Endodermal cell (in vitro differentiated cells): ENCODE measurements around the gene TFPT. TPM values are rescaled to one million over a fixed set of nuclear protein-coding genes. Genes with fewer than 3 reads are reported as not detected.

Source experiments
- DNase-seq: peaks from one replicate; pipeline ENCODE4 v3.0.0-alpha.2; 2017
- H3K27ac ChIP-seq: 2 replicates; pipeline ENCODE4 v1.5.1; 2013; ENCODE audit warnings: mild to moderate bottlenecking, low read depth, low read length, moderate library complexity
- H3K27me3 ChIP-seq: 2 replicates; pipeline ENCODE4 v1.6.1; 2013; ENCODE audit warnings: mild to moderate bottlenecking, low read length, moderate library complexity; ENCODE audit not compliant: insufficient read depth, control insufficient read depth, poor library complexity, severe bottlenecking
- H3K36me3 ChIP-seq: 2 replicates; pipeline ENCODE4 v1.7.0; 2013; ENCODE audit warnings: mild to moderate bottlenecking, low read length, moderate library complexity; ENCODE audit not compliant: control insufficient read depth, insufficient read depth
- H3K4me1 ChIP-seq: one replicate; pipeline ENCODE4 v1.7.0; 2013; ENCODE audit warnings: low read length; ENCODE audit not compliant: control insufficient read depth, insufficient read depth
- H3K4me3 ChIP-seq: 2 replicates; pipeline ENCODE4 v1.5.1; 2013; ENCODE audit warnings: mild to moderate bottlenecking, low read length, moderate library complexity
- H3K9ac ChIP-seq: 2 replicates; pipeline ENCODE4 v1.6.1; 2013; ENCODE audit warnings: mild to moderate bottlenecking, low read length, moderate library complexity; ENCODE audit not compliant: poor library complexity, severe bottlenecking; ENCODE audit errors: extremely low read depth
- H3K9me3 ChIP-seq: 2 replicates; pipeline ENCODE4 v1.6.1; 2013; ENCODE audit warnings: mild to moderate bottlenecking, low read length, moderate library complexity; ENCODE audit not compliant: control insufficient read depth
- H3K27ac Mint-ChIP-seq: 2 replicates; pipeline ENCODE4 v1.8.0; 2020; ENCODE audit warnings: mixed read lengths
- H3K27me3 Mint-ChIP-seq: 2 replicates; pipeline ENCODE4 v1.8.0; 2021; ENCODE audit warnings: mild to moderate bottlenecking, mixed read lengths; ENCODE audit not compliant: insufficient read depth
- H3K36me3 Mint-ChIP-seq: 2 replicates; pipeline ENCODE4 v1.8.0; 2020; ENCODE audit warnings: low read depth, mixed read lengths
- H3K4me1 Mint-ChIP-seq: 2 replicates; pipeline ENCODE4 v1.8.0; 2020; ENCODE audit warnings: mixed read lengths
- H3K4me3 Mint-ChIP-seq: 2 replicates; pipeline ENCODE4 v1.8.0; 2020; ENCODE audit warnings: mild to moderate bottlenecking, moderate library complexity, mixed read lengths
- H3K9me3 Mint-ChIP-seq: 2 replicates; pipeline ENCODE4 v1.8.0; 2020; ENCODE audit warnings: mild to moderate bottlenecking, mixed read lengths
- CTCF ChIP-seq: fragments of 200-600 bp; sonication (generic); conservative IDR thresholded peaks from 2 replicates; pipeline ENCODE4 v1.5.0; 2021; ENCODE audit warnings: antibody characterized with exemption, mild to moderate bottlenecking
- WGBS, 2 experiments: methylation state at CpG; one replicate each; pipeline versions ENCODE4 v1.1.5 to v1.1.7; 2013; ENCODE audit warnings: missing lambda C conversion rate in 2 of 2, mixed read lengths in 1 of 2; ENCODE audit not compliant: insufficient coverage in 1 of 2, insufficient read length in 1 of 2; 5-methylcytosine and 5-hydroxymethylcytosine counted together
- total RNA-seq, 2 donors: library from RNA; stranded (reverse); fragmentation: NEBNext Ultra II Directional in 1 of 2; extraction: Animal tissue kit (Norgen Biotek cat#: 25700) in 1 of 2; gene quantifications; 2 replicates in 1 of 2; 3 replicates in 1 of 2; pipeline ENCODE4 v1.2.1, GENCODE V29; 2021

TFPT gene
- total RNA-seq, 2 donors from 2014 or later = 19.5 to 21.6 TPM

GRCh38 chr19:54152878-54153524, 37.5 kb upstream of the TFPT start:
- Mint-ChIP-seq H3K36me3 (peaks cover 69% of the 10 kb centered on the region), H3K27me3 (no peaks in the 10 kb centered on the region), H3K4me3 (no peak overlapping the region), H3K4me1 (no peaks in the 10 kb centered on the region), H3K9me3 (no peaks in the 10 kb centered on the region), H3K27ac (no peak overlapping the region)
- H3K9me3 ChIP-seq = no peaks in the 10 kb centered on the region
- no peaks in the 10 kb centered on the region for H3K4me1 ChIP-seq
- 96% methylated on average over 9 to 25 of the region's 25 CpGs for WGBS, 2 experiments
- TF ChIP-seq CTCF = no peak
- H3K9ac ChIP-seq = no peak overlapping the region
- no peak overlapping the region for H3K4me3 ChIP-seq
- H3K27ac ChIP-seq = no peak overlapping the region
- DNase-seq = no peak
- peaks cover 81% of the 10 kb centered on the region for H3K36me3 ChIP-seq
- no peaks in the 10 kb centered on the region for H3K27me3 ChIP-seq

- Mint-ChIP-seq H3K4me3 (no peak overlapping the region), H3K9me3 (no peaks in the 10 kb centered on the region), H3K36me3 (peaks cover 70% of the 10 kb centered on the region), H3K4me1 (no peaks in the 10 kb centered on the region), H3K27me3 (no peaks in the 10 kb centered on the region), H3K27ac (no peak overlapping the region)
- H3K9me3 ChIP-seq = no peaks in the 10 kb centered on the region
- no peak overlapping the region for H3K27ac ChIP-seq
- H3K4me1 ChIP-seq = no peaks in the 10 kb centered on the region
- H3K4me3 ChIP-seq = no peak overlapping the region
- no peak for DNase-seq
- WGBS, 2 experiments = 94 to 97% methylated on average over 6 to 12 of the region's 12 CpGs
- H3K36me3 ChIP-seq = peaks cover 87% of the 10 kb centered on the region
- no peak for TF ChIP-seq CTCF
- H3K27me3 ChIP-seq = no peaks in the 10 kb centered on the region
- H3K9ac ChIP-seq = no peak overlapping the region
Observed at GRCh38 chr19:54152267-54152666, 36.8 kb upstream of the TFPT start.

- no peaks in the 10 kb centered on the region for H3K4me1 Mint-ChIP-seq
- H3K27ac Mint-ChIP-seq = no peak overlapping the region
- 94 to 97% methylated on average over 20 to 23 of the region's 23 CpGs for WGBS, 2 experiments
- no peak overlapping the region for H3K4me3 ChIP-seq
- H3K4me3 Mint-ChIP-seq = no peak overlapping the region
- no peaks in the 10 kb centered on the region for H3K27me3 ChIP-seq
- peaks cover 89% of the 10 kb centered on the region for H3K36me3 ChIP-seq
- H3K4me1 ChIP-seq = no peaks in the 10 kb centered on the region
- H3K9me3 ChIP-seq = no peaks in the 10 kb centered on the region
- no peak overlapping the region for H3K27ac ChIP-seq
- TF ChIP-seq CTCF = no peak
- H3K36me3 Mint-ChIP-seq = peaks cover 74% of the 10 kb centered on the region
- H3K9me3 Mint-ChIP-seq = no peaks in the 10 kb centered on the region
- H3K9ac ChIP-seq = no peak overlapping the region
- no peak for DNase-seq
- no peaks in the 10 kb centered on the region for H3K27me3 Mint-ChIP-seq
Observed at GRCh38 chr19:54151362-54152035, 36.0 kb upstream of the TFPT start.
